Stimulated activated CD4-positive, alpha-beta T cell treated with anti-CD3 and anti-CD28 coated beads, Interleukin-1b, Interleukin-23, amount 100 ng/mL, for 48 hours (primary cell): ENCODE measurements around the gene FBXO36.

Experiments used
- DNase-seq: peaks from one replicate; pipeline ENCODE4 v3.0.0-alpha.2; 2020

Gene FBXO36

GRCh38 chr2:230053753-230054478 is 131.6 kb downstream of the FBXO36 start:
- peak; percentile 10 for DNase-seq

GRCh38 chr2:230060672-230061293 is 138.5 kb downstream of the FBXO36 start:
- no peak for DNase-seq
